Measurements from ENCODE around the gene LMBR1.

The LMBR1 gene

GRCh38 chr7:156676263-156676662 is 216.7 kb downstream of the LMBR1 start:
- no peak overlapping the region for H3K27ac ChIP-seq

GRCh38 chr7:156675721-156676120 is 217.3 kb downstream of the LMBR1 start:
- no peak overlapping the region for H3K4me3 ChIP-seq (IDR thresholded peaks at IDR 0.05; ENCODE audit: insufficient read depth, low read depth, low read length)
- H3K27me3 ChIP-seq (ENCODE audit: insufficient read depth, low read depth): no peaks in the 10 kb centered on the region
- H4K20me1 ChIP-seq (ENCODE audit: insufficient read depth): no peaks in the 10 kb centered on the region
- no peak overlapping the region for H2AFZ ChIP-seq (ENCODE audit: low read depth)
- H3K36me3 ChIP-seq (ENCODE audit: insufficient read depth): peaks cover 13% of the 10 kb centered on the region; the same call in 1 of the 2 replicates
- TF ChIP-seq CTCF (conservative IDR thresholded peaks at IDR 0.05; ENCODE audit: low read depth, low read length): no peak
- no peak overlapping the region for H3K27ac ChIP-seq
- H3K79me2 ChIP-seq (ENCODE audit: insufficient read depth, low read depth): no peaks in the 10 kb centered on the region
- no peak overlapping the region for H3K9ac ChIP-seq
- no peak overlapping the region for H3K4me2 ChIP-seq
- H3K4me1 ChIP-seq (ENCODE audit: low read depth, poor library complexity, severe bottlenecking): no peaks in the 10 kb centered on the region

More at GRCh38 chr7:156676263-156676662, 216.7 kb downstream of the LMBR1 start:
- H3K4me1 ChIP-seq (ENCODE audit: low read depth, poor library complexity, severe bottlenecking): no peaks in the 10 kb centered on the region
- H2AFZ ChIP-seq (ENCODE audit: low read depth): no peak overlapping the region
- no peak for TF ChIP-seq CTCF (conservative IDR thresholded peaks at IDR 0.05; ENCODE audit: low read depth, low read length)
- no peaks in the 10 kb centered on the region for H3K27me3 ChIP-seq (ENCODE audit: insufficient read depth, low read depth)
- peaks cover 13% of the 10 kb centered on the region; the same call in 1 of the 2 replicates for H3K36me3 ChIP-seq (ENCODE audit: insufficient read depth)
- no peak overlapping the region for H3K4me2 ChIP-seq
- H4K20me1 ChIP-seq (ENCODE audit: insufficient read depth): no peaks in the 10 kb centered on the region
- H3K4me3 ChIP-seq (IDR thresholded peaks at IDR 0.05; ENCODE audit: insufficient read depth, low read depth, low read length): no peak overlapping the region
- H3K79me2 ChIP-seq (ENCODE audit: insufficient read depth, low read depth): no peaks in the 10 kb centered on the region
- H3K9ac ChIP-seq: no peak overlapping the region

- Histone ChIP-seq H3K9ac (no peak overlapping the region), H3K4me1 (ENCODE audit: low read depth, poor library complexity, severe bottlenecking) (no peaks in the 10 kb centered on the region), H2AFZ (ENCODE audit: low read depth) (no peak overlapping the region), H3K79me2 (ENCODE audit: insufficient read depth, low read depth) (no peaks in the 10 kb centered on the region), H3K4me2 (no peak overlapping the region), H3K4me3 (IDR thresholded peaks at IDR 0.05; ENCODE audit: insufficient read depth, low read depth, low read length) (no peak overlapping the region), H3K27ac (no peak overlapping the region), H3K36me3 (ENCODE audit: insufficient read depth) (peaks cover 13% of the 10 kb centered on the region; the same call in 1 of the 2 replicates), H4K20me1 (ENCODE audit: insufficient read depth) (no peaks in the 10 kb centered on the region), H3K27me3 (ENCODE audit: insufficient read depth, low read depth) (no peaks in the 10 kb centered on the region)
- no peak for TF ChIP-seq CTCF (conservative IDR thresholded peaks at IDR 0.05; ENCODE audit: low read depth, low read length)
Observed at GRCh38 chr7:156673902-156674301, 219.1 kb downstream of the LMBR1 start.

GRCh38 chr7:156673454-156673853 is 219.5 kb downstream of the LMBR1 start:
- no peak for TF ChIP-seq CTCF (conservative IDR thresholded peaks at IDR 0.05; ENCODE audit: low read depth, low read length)
- no peaks in the 10 kb centered on the region for H3K27me3 ChIP-seq (ENCODE audit: insufficient read depth, low read depth)
- H4K20me1 ChIP-seq (ENCODE audit: insufficient read depth): no peaks in the 10 kb centered on the region
- no peak overlapping the region for H3K4me3 ChIP-seq (IDR thresholded peaks at IDR 0.05; ENCODE audit: insufficient read depth, low read depth, low read length)
- no peak overlapping the region for H3K4me2 ChIP-seq
- no peaks in the 10 kb centered on the region for H3K4me1 ChIP-seq (ENCODE audit: low read depth, poor library complexity, severe bottlenecking)
- H3K36me3 ChIP-seq (ENCODE audit: insufficient read depth): peaks cover 13% of the 10 kb centered on the region; the same call in 1 of the 2 replicates
- no peaks in the 10 kb centered on the region for H3K79me2 ChIP-seq (ENCODE audit: insufficient read depth, low read depth)
- no peak overlapping the region for H3K27ac ChIP-seq
- H3K9ac ChIP-seq: no peak overlapping the region
- H2AFZ ChIP-seq (ENCODE audit: low read depth): no peak overlapping the region

Measured in KMS-11 (cell line).